Peyer's patch (tissue), 4 donors: ENCODE data around the gene ECT2L. TPM values are rescaled to one million over a fixed set of nuclear protein-coding genes. Genes with fewer than 3 reads are reported as not detected.

Experiments
- DNase-seq, 3 donors: peaks; one replicate each; pipeline ENCODE4 v3.0.0-alpha.2; 2017 to 2019
- H3K27ac ChIP-seq, 4 donors: fragments of 200-600 bp; sonication (generic); one replicate each; pipeline ENCODE4 v1.5.1; 2016 to 2019
- H3K27me3 ChIP-seq, 2 donors: fragments of 200-600 bp; sonication (generic); one replicate each; pipeline ENCODE4 v1.5.1; 2019
- H3K36me3 ChIP-seq, 3 donors: fragments of 200-600 bp; sonication (generic); one replicate each; pipeline ENCODE4 v1.5.1; 2016 to 2019
- H3K4me1 ChIP-seq, 4 donors: fragments of 200-600 bp; sonication (generic); one replicate each; pipeline ENCODE4 v1.5.1; 2016 to 2019
- H3K4me3 ChIP-seq, 4 donors: fragments of 200-600 bp; sonication (generic); 1 replicate in 3 of 4; 2 replicates in 1 of 4; pipeline ENCODE4 v1.5.1; 2016 to 2019; ENCODE audit warnings: mild to moderate bottlenecking in 1 of 4
- H3K9me3 ChIP-seq, 4 donors: fragments of 200-600 bp; sonication (generic); one replicate each; pipeline ENCODE4 v1.5.1; 2016 to 2019; ENCODE audit warnings: mild to moderate bottlenecking in 1 of 4
- POLR2A ChIP-seq, 2 donors: fragments of 450-650 bp; IDR thresholded peaks; one replicate each; pipeline ENCODE4 v1.5.1; 2017; ENCODE audit warnings: antibody characterized with exemption in 2 of 2, mild to moderate bottlenecking in 2 of 2, moderate library complexity in 2 of 2
- total RNA-seq, 4 donors: library from RNA; depleted of rRNA; stranded (reverse); fragments of >200 nt; gene quantifications; one replicate each; pipeline ENCODE4 v1.1.0, GENCODE V29; 2016
- TF ChIP-seq, protein P1 (sequence below), 6 experiments: fragments of 450-650 bp in 4 of 6; fragments of 200-600 bp in 2 of 6; sonication (generic) in 1 of 6; IDR thresholded peaks; one replicate each; pipeline ENCODE4 v1.5.1; 2017 to 2019; ENCODE audit warnings: antibody characterized with exemption in 6 of 6, mild to moderate bottlenecking in 3 of 6, moderate library complexity in 1 of 6

ECT2L gene
- total RNA-seq, 4 donors from 2014 or later: 0.27 TPM; not detected in 3

DNA sequence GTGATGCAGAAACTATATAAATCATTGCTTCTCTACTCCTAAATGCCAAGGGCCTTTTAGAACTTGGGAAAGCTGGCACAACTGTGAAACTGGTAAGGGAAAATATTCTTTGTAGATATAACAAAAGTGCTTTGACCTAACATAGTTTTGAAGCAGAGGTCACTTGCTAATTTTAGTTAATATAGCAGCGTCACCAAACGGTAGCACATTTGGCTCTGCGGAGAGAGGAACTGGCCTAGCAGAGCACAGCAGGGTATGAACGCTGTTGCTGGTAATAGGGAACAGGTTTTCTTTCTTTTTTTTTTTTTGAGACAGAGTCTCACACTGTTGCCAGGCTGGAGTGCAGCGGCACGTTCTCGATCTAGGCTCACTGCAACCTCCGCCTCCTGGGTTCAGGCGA lies 67.4 kb downstream of the ECT2L start:
- Histone ChIP-seq H3K27ac (peak overlapping the region in 1 of 4 donors; percentile 31), H3K9me3 (no peaks in the 10 kb centered on the region), H3K27me3 (no peaks in the 10 kb centered on the region), H3K4me3 (no peak overlapping the region), H3K4me1 (no peaks in the 10 kb centered on the region), H3K36me3 (no peaks in the 10 kb centered on the region)
- TF ChIP-seq, protein P1, sequence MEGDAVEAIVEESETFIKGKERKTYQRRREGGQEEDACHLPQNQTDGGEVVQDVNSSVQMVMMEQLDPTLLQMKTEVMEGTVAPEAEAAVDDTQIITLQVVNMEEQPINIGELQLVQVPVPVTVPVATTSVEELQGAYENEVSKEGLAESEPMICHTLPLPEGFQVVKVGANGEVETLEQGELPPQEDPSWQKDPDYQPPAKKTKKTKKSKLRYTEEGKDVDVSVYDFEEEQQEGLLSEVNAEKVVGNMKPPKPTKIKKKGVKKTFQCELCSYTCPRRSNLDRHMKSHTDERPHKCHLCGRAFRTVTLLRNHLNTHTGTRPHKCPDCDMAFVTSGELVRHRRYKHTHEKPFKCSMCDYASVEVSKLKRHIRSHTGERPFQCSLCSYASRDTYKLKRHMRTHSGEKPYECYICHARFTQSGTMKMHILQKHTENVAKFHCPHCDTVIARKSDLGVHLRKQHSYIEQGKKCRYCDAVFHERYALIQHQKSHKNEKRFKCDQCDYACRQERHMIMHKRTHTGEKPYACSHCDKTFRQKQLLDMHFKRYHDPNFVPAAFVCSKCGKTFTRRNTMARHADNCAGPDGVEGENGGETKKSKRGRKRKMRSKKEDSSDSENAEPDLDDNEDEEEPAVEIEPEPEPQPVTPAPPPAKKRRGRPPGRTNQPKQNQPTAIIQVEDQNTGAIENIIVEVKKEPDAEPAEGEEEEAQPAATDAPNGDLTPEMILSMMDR (IDR thresholded peaks at IDR 0.05): no peak
- TF ChIP-seq POLR2A (IDR thresholded peaks at IDR 0.05): no peak
- no peak for DNase-seq

DNA sequence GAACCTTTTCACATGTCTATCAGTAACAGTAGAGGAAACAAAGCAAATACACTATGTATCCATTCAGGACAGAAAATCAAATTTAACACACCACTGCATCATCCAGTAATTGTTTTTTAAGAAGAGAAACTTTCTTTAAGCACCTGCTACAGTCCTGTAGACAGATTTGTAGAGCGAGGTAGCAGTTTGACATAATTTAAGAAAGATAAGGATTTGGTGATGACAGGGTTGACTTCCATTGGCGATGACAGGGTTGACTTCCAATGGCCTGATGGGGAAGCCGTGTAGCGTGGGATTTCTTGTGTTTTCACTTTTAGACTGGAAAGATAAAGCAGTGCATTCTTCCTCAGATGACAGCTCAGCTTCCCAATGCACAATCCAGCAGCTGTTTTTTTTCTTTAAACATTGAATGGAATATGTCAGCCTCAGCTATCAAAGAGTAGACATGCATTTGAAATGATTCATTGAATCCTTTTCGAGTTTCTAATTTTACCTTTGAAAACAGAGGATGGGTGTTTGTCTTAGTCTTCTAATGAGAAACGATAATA lies 68.5 kb downstream of the ECT2L start:
- no peak for DNase-seq
- no peaks in the 10 kb centered on the region for H3K9me3 ChIP-seq
- TF ChIP-seq, protein P1 (IDR thresholded peaks at IDR 0.05): no peak
- TF ChIP-seq POLR2A (IDR thresholded peaks at IDR 0.05): no peak
- H3K27ac ChIP-seq: peak overlapping the region in 1 of 4 donors; percentile 51
- H3K4me1 ChIP-seq: no peaks in the 10 kb centered on the region
- no peaks in the 10 kb centered on the region for H3K36me3 ChIP-seq
- no peaks in the 10 kb centered on the region for H3K27me3 ChIP-seq
- H3K4me3 ChIP-seq: no peak overlapping the region

DNA sequence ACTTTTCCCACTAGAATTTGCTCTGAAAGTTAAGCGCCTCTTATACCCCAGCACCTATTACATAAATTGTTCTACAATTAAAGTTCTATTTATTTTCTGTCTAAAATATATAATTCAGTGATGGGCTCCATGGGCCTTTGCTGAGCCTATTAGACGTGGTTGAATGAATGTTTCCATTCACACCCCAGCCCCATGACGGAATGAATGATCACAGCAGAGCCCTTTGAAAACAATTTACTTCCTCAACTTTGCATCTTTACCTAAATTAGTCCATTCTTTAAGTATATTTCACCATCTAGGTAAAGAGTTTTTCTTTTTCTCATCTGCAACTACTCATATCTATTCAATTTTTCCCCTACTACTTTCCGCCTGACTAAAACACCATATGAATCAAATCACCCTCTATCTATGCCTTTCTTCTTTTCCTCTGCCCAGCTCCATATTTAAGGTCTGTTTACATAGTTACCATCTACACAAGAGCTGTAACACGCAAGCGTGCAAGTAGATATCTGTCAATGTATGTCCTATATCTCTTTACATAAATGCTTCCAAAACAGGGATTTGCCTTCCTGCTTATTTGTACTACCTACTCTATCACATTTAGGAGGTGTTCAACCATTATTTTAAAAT lies 69.7 kb downstream of the ECT2L start:
- no peaks in the 10 kb centered on the region for H3K9me3 ChIP-seq
- no peaks in the 10 kb centered on the region for H3K36me3 ChIP-seq
- H3K4me3 ChIP-seq: no peak overlapping the region
- no peaks in the 10 kb centered on the region for H3K4me1 ChIP-seq
- DNase-seq: no peak
- no peak for TF ChIP-seq POLR2A (IDR thresholded peaks at IDR 0.05)
- TF ChIP-seq, protein P1 (IDR thresholded peaks at IDR 0.05): no peak
- H3K27ac ChIP-seq: no peak overlapping the region
- H3K27me3 ChIP-seq: no peaks in the 10 kb centered on the region

DNA sequence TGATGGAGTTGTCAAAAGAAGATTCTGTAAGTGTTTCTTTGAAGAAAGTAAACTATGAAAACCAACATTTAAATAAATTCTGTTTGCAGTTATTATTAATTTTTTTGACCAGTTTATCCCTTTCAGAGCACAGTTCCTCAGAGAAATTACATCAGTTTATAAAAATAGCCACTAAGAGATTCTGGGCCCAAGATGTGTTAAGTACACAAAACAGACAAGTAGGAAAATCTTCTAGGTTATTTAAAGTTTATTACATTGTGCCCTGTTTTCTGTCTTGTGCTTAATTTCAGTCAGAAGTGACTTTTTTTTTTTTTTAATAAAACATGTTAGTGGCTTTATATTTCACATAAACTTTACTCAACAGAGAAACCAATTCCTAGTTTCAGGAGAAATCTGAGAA lies 72.3 kb downstream of the ECT2L start:
- H3K27ac ChIP-seq: peak overlapping the region in 1 of 4 donors; percentile 48
- H3K4me1 ChIP-seq: no peaks in the 10 kb centered on the region
- no peaks in the 10 kb centered on the region for H3K9me3 ChIP-seq
- no peak overlapping the region for H3K4me3 ChIP-seq
- H3K36me3 ChIP-seq: no peaks in the 10 kb centered on the region
- no peak for TF ChIP-seq POLR2A (IDR thresholded peaks at IDR 0.05)
- TF ChIP-seq, protein P1 (IDR thresholded peaks at IDR 0.05): no peak
- no peaks in the 10 kb centered on the region for H3K27me3 ChIP-seq
- DNase-seq: no peak

DNA sequence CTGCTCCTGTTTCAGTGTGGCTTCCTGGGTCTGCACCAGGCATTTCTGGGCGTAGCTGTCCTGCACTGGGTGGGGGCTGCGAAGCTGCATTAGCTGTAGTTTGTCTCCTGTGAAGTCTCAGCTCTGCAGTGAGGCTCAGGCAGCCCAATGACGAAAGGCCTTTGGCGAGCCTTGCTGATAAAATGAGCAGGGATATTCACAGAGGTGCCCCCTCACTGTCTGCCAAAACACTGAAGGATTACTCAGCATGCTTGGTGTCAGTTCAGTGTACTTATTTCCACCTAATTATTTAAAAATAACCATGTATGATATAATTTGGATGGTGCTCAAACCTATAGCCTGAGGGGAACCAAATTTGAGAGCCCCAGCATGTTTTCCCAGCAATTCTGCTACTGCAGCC lies 73.5 kb downstream of the ECT2L start:
- H3K27me3 ChIP-seq: no peaks in the 10 kb centered on the region
- TF ChIP-seq, protein P1 (IDR thresholded peaks at IDR 0.05): no peak
- no peak for TF ChIP-seq POLR2A (IDR thresholded peaks at IDR 0.05)
- no peak for DNase-seq
- H3K4me3 ChIP-seq: no peak overlapping the region
- H3K36me3 ChIP-seq: no peaks in the 10 kb centered on the region
- H3K4me1 ChIP-seq: no peaks in the 10 kb centered on the region
- no peaks in the 10 kb centered on the region for H3K9me3 ChIP-seq
- H3K27ac ChIP-seq: peak overlapping the region in 1 of 4 donors; percentile 48
